RWPE1 (cell line): ENCODE measurements around the gene MAP3K20.

Source experiments
- CTCF ChIA-PET: fragments of 350-600 bp; sonication (Branson Sonifier 250); formaldehyde crosslinking; extraction: SDS; loops from one replicate; lab custom pipeline; 2021; lab: Yijun Ruan, JAX
- POLR2A ChIA-PET: fragments of 400-600 bp; formaldehyde crosslinking; extraction: SDS; loops from one replicate; lab custom pipeline; 2020; ENCODE audit warnings: antibody characterized with exemption; ENCODE audit not compliant: low non-redundant PET; lab: Yijun Ruan, JAX
- DNase-seq: peaks from one replicate; pipeline ENCODE4 v3.0.0; 2012; ENCODE audit warnings: low spot score
- H3K27ac ChIP-seq: fragments of 450-650 bp; 2 replicates; pipeline ENCODE4 v1.5.1; 2017
- TF ChIP-seq, protein P1 (sequence below): fragments of 450-650 bp; conservative IDR thresholded peaks from 2 replicates; pipeline ENCODE4 v1.5.1; 2017; ENCODE audit warnings: low read depth, mild to moderate bottlenecking

The MAP3K20 gene

DNA sequence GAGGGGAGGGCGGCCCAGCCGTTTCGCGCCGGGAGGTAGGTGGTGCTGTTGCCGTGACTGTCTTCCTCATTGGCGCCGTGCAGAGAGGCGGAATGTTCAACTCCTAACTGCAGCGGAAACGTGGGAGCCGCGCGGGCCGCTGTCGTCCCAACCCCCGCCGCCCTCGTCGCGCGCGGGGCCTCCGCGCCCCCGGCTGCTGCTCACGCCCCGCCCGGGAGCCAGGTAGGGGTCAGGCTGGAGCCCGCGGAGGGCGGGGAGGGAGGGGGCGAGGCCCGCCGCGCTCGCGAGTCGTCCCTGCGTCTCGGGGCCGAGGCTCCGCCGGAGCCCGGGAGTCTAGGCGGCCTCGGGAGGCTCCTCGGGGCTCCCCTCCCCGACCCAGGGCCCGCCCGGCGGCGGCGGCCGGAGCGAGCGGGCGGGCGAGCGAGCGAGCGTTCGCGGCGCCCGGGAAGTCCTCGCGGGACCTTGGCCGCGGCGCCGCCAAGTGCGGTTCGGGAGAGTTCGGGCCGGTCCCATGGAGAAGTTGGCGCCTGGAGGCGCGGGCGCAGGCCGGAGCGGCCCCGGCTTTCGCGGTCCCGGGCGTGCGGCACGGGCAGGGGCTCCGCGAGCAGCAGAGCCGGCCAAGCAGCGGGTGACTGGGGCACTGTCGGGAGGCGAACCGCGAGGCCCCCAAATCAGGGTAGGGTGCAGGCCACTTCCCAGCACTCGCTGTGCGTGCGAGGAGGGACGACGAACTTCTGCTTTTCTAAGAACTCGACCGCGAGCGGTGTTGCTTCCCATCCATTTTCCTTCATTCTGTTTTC is at the start of gene MAP3K20:
TSS of gene MAP3K20 (plus strand) at position 66 of the 800 bp plus-strand sequence. CDS start 15,186 bp downstream, outside the sequence.
- TF ChIP-seq, protein P1, sequence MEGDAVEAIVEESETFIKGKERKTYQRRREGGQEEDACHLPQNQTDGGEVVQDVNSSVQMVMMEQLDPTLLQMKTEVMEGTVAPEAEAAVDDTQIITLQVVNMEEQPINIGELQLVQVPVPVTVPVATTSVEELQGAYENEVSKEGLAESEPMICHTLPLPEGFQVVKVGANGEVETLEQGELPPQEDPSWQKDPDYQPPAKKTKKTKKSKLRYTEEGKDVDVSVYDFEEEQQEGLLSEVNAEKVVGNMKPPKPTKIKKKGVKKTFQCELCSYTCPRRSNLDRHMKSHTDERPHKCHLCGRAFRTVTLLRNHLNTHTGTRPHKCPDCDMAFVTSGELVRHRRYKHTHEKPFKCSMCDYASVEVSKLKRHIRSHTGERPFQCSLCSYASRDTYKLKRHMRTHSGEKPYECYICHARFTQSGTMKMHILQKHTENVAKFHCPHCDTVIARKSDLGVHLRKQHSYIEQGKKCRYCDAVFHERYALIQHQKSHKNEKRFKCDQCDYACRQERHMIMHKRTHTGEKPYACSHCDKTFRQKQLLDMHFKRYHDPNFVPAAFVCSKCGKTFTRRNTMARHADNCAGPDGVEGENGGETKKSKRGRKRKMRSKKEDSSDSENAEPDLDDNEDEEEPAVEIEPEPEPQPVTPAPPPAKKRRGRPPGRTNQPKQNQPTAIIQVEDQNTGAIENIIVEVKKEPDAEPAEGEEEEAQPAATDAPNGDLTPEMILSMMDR: peak; percentile 63
- ChIA-PET POLR2A (no interaction called here), CTCF (no interaction called here)
- peak; percentile 37 for DNase-seq
- H3K27ac ChIP-seq: peak within 1 kb of the TSS; percentile 87

DNA sequence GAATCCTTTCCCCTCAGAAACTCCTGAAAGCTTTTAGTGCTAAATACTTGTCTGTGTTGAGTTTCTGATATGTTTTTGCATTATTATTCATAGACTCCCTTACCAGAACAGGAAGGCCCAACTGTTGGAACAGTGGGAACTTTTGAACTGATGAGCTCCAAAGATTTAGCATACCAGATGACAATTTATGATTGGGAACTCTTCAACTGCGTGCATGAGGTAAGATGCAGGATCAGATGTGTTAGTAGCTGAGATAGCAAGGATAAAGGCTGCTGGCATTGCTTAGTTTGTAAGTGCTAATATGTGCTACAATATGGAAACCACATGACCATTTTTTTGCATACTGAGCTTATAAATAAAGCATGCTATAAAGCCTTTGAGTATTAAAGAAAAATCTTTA is 49.2 kb upstream of the MAP3K20 start:
- no peak for DNase-seq
- TF ChIP-seq, protein P1: no peak
- ChIA-PET CTCF (interaction anchor here (0.5 to 4.1 kb wide), 17 partner anchors 9 to 1310 kb away, joined by 3 to 71 read pairs (median 4); partner anchors contain the start of gene CDCA7), POLR2A (no interaction called here)
- no peak overlapping the region for H3K27ac ChIP-seq

DNA sequence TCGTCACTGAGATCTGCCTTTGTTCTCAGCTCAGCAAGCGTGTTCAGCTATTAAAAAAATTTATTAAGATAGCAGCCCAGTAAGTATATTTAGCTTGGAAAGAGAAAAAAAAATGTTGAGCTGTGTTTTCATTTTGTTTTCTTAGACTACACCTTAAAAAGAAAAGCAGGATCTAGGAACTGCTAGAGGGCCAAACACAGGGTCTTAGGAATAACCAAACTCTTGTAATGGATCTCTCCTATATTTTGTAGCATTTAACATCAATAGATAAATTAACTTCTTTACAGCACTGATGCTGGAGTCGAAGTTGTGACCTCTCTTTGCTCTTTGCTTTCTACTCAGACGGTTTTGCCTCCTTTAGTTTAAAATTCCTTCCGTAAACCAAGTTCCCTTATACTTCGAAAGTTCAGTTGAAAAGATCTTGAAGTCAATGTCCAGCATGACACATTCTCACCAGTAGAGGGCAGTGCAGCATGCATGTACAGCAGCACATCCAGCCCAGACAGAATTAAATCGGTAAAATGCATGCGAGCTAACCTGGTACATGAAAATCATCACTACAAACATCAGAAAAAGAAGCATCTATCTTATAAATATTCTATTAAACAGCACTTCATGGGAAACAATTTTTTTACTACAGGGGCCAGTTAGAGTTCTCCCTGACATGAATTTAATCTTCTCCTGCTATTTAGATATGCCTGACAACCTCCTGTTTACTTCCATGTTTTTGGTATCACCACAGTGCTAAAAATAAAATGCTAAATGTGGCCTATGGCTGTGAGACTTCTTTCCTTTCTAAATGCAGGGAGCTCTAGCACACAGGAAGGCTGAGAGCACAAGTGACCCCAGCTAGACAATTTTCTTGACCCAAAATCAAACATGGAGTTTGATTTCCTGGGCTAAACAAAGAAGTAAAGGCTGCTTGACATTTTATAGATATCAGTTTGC is 48.2 kb upstream of the MAP3K20 start:
- H3K27ac ChIP-seq: no peak overlapping the region
- POLR2A ChIA-PET: no interaction called here
- peak; percentile 65 for DNase-seq
- TF ChIP-seq, protein P1: peak; percentile 89
- CTCF ChIA-PET: interaction anchor here (0.5 to 4.1 kb wide), 31 partner anchors 9 to 1309 kb away, joined by 3 to 71 read pairs (median 3); partner anchors contain the start of gene CDCA7

DNA sequence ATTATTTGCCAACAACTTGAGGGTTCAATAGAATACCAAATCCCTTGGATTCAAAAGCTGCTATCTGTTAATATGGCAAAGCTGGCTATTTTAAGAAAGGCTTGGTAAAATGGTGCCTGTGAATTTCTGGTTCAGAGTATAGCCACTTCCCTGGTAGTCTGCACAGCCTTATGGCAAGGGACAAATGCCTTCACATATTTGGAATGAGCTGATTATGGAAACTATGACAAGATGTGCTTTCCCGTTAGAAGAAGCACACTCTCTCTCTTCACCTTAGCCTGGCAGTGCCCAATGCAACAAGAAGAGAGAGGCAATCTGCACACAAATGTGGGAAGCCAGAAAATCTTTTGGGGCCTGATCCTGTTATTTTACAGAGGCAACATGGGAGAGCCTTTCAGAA is 47.5 kb upstream of the MAP3K20 start:
- no peak overlapping the region for H3K27ac ChIP-seq
- ChIA-PET CTCF (interaction anchor here (0.5 to 4.1 kb wide), 15 partner anchors 8 to 371 kb away, joined by 3 to 71 read pairs (median 3); no protein-coding TSS in a partner anchor), POLR2A (no interaction called here)
- TF ChIP-seq, protein P1: no peak
- no peak for DNase-seq

DNA sequence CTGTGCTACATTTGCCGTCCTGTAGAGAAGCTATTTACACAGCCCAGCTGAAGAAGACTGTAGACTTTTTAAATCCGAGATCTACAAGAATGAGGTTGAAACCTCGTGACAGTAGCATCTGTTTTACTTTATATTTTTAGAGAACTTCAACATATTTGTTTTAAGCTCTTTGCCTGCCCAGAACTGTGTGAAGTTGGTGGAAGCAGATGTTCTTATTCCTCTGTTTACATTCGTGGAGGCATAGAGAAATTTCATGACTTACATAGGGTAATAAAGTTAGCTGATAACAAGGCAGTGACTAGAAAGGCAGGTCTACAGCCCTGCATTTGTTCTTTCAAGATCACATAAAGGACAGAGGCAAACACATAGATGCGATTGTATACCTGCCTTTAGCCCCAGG is 47.0 kb upstream of the MAP3K20 start:
- TF ChIP-seq, protein P1: no peak
- POLR2A ChIA-PET: no interaction called here
- DNase-seq: no peak
- no peak overlapping the region for H3K27ac ChIP-seq
- CTCF ChIA-PET: interaction anchor here (0.6 to 4.1 kb wide), 7 partner anchors 21 to 721 kb away, joined by 3 to 71 read pairs (median 3); no protein-coding TSS in a partner anchor
